BE2C (cell line): ENCODE measurements around the gene GALNT7.

Source experiments
- DNase-seq: peaks from one replicate; pipeline ENCODE4 v3.0.0-alpha.2; 2020
- H3K27me3 ChIP-seq: fragments of 250-450 bp; sonication (Bioruptor Pico); 2 replicates; pipeline ENCODE4 v1.5.1; 2020; ENCODE audit warnings: mild to moderate bottlenecking
- H3K36me3 ChIP-seq: fragments of 250-450 bp; sonication (Bioruptor Pico); 2 replicates; pipeline ENCODE4 v1.5.1; 2020; ENCODE audit warnings: mild to moderate bottlenecking
- H3K4me1 ChIP-seq: fragments of 250-450 bp; sonication (Bioruptor Pico); 2 replicates; pipeline ENCODE4 v1.5.1; 2020
- H3K4me3 ChIP-seq: 2 replicates; pipeline ENCODE4 v1.5.1; 2011; ENCODE audit warnings: low read depth, low read length
- H3K9me3 ChIP-seq: fragments of 250-450 bp; sonication (Bioruptor Pico); 2 replicates; pipeline ENCODE4 v1.5.1; 2020
- CTCF ChIP-seq: IDR thresholded peaks from 2 replicates; pipeline ENCODE4 v1.5.1; 2012; ENCODE audit warnings: mild to moderate bottlenecking, low read depth, low read length

GALNT7 gene

GRCh38 chr4:173169178-173169427 is 492 bp downstream of the GALNT7 start:
- Histone ChIP-seq H3K4me3 (peak overlapping the region; percentile 79), H3K9me3 (no peaks in the 10 kb centered on the region), H3K4me1 (no peaks in the 10 kb centered on the region), H3K27me3 (peaks cover 20% of the 10 kb centered on the region), H3K36me3 (no peaks in the 10 kb centered on the region)
- DNase-seq, result no peak
- TF ChIP-seq CTCF, result no peak

GRCh38 chr4:173169428-173170181 is 994 bp downstream of the GALNT7 start:
- H3K4me3 ChIP-seq, result peak overlapping the region; percentile 79
- no peaks in the 10 kb centered on the region for H3K4me1 ChIP-seq
- peaks cover 20% of the 10 kb centered on the region for H3K27me3 ChIP-seq
- no peaks in the 10 kb centered on the region for H3K9me3 ChIP-seq
- DNase-seq, result peak; percentile 65
- TF ChIP-seq CTCF, result no peak
- H3K36me3 ChIP-seq, result no peaks in the 10 kb centered on the region

GRCh38 chr4:173170182-173170778 is 1.7 kb downstream of the GALNT7 start:
- no peak for DNase-seq
- TF ChIP-seq CTCF, result no peak
- Histone ChIP-seq H3K27me3 (peaks cover 20% of the 10 kb centered on the region), H3K36me3 (no peaks in the 10 kb centered on the region), H3K4me1 (no peaks in the 10 kb centered on the region), H3K9me3 (no peaks in the 10 kb centered on the region), H3K4me3 (peak overlapping the region; percentile 79)

- no peaks in the 10 kb centered on the region for H3K36me3 ChIP-seq
- DNase-seq, result no peak
- no peaks in the 10 kb centered on the region for H3K9me3 ChIP-seq
- peak; percentile 50 for TF ChIP-seq CTCF
- H3K27me3 ChIP-seq, result peaks cover 20% of the 10 kb centered on the region
- H3K4me1 ChIP-seq, result no peaks in the 10 kb centered on the region
- H3K4me3 ChIP-seq, result no peak overlapping the region
These were observed 2.5 kb downstream of the GALNT7 start for GRCh38 chr4:173171098-173171497.

- Histone ChIP-seq H3K27me3 (peaks cover 20% of the 10 kb centered on the region), H3K36me3 (no peaks in the 10 kb centered on the region), H3K4me1 (no peaks in the 10 kb centered on the region), H3K9me3 (no peaks in the 10 kb centered on the region), H3K4me3 (no peak overlapping the region)
- no peak for TF ChIP-seq CTCF
- DNase-seq, result no peak
These were observed 3.4 kb downstream of the GALNT7 start for GRCh38 chr4:173171987-173172386.

- DNase-seq, result no peak
- no peak overlapping the region for H3K4me3 ChIP-seq
- no peaks in the 10 kb centered on the region for H3K36me3 ChIP-seq
- no peaks in the 10 kb centered on the region for H3K4me1 ChIP-seq
- H3K27me3 ChIP-seq, result peaks cover 17% of the 10 kb centered on the region
- H3K9me3 ChIP-seq, result no peaks in the 10 kb centered on the region
- TF ChIP-seq CTCF, result no peak
These were observed 5.6 kb downstream of the GALNT7 start for GRCh38 chr4:173174184-173174583.
